ENCODE results near the gene FAT1.
"Not testable (repeated sequence)": the region's sequence is repeated elsewhere in the genome, so short reads cannot be mapped to it uniquely, and the experiment has no call there.

FAT1 gene

DNA sequence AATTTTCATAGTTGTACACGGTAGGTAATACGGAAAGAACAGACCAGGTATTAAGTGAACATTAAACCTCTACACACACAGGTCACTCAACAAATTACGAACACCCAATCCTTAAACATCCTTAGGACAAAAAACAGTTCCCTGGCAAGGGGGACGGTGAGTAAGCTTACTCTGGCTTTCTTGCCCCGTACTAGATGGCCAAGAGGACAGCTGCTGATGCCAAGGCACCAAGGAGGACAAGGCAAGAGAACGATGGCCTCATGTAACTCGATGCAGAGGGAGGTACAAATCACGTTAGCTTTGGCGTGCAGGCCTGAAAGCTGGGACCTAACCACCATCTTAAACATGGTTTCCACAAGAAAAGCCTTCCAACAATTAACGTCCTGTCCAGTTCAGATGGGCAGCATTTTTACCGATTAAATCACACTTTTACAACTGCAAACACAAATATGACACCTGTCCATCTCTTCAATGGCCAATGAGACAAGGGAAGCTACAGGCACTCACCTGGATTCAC is 23.7 kb downstream of the FAT1 start:
- DNase-seq (ENCODE audit: low read depth), result no peak

DNA sequence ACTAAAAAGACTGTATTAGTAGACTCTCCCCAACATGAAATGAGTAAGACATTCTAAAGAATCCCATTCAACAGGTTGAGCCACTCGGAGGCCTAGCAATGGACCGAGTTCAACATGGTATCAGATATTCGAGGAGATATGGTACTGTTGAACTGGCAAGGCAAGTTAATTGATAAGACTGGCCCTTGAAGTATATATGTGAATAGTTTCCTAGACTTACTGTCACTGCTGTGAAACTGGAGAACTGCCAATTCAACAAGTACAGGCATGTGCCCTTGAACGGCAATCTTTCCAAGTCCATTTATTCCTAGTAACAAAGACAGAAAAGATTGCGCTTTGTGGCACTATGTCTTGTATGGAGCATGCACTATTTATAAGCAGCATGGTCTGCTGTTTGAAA is 24.4 kb downstream of the FAT1 start:
- DNase-seq (ENCODE audit: low read depth), result no peak

DNA sequence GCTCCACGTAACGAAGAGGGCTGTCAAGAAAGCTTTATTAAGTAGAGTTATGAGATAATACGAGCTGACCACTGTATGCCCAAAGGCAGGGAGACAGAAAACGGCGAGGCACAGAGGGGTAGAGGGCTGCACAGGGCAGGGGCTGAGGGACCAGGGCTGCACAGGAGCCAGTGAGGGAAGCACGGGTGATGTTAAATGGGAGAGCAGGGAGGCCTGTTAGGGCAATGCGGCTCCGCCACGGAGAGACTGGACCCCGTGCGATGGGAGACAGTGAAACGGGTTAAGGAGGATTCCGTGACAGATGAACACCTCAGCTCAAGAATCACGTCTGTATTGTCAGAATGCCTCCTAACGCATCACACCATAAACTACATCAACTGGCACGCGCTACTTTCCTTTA is 25.1 kb downstream of the FAT1 start:
- DNase-seq (ENCODE audit: low read depth), result no peak

DNA sequence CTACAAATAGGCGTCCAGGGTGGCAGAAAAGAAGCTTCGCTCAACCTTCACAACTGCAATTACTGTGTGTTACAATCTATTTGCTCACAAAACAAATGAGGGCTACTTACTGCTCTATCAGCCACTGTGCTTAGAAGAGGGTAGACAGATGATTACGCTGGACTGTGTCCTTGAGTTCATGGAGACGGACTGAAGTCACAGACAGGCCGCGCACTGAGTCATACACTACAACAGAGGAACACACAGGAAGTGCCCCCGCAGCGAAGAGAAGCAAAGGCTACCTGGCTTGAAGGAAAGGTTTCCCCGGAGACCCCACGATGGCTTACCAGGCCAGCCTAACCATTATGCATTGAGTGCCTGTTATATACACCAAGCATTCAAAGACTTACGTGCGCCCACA is 25.6 kb downstream of the FAT1 start:
- no peak for DNase-seq (ENCODE audit: low read depth)

DNA sequence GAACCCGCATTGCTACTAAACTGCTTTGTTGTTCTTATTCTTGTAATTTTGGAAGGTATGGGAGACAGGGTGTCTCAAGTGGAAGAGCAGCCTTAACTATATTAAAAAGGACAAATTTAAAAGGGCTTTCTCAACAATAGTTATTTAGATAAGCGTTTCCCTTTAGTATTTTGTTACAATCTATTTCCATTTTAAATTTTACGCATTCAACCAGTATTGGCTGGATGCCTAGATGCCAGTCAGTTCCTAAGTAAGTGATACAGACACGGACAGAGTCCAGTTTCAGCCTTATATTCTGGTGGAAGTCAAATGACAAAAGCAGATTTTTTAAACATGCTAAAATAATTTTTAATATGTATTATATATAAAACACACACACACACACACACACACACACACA is 28.3 kb downstream of the FAT1 start:
- no peak for DNase-seq (ENCODE audit: low read depth)

DNA sequence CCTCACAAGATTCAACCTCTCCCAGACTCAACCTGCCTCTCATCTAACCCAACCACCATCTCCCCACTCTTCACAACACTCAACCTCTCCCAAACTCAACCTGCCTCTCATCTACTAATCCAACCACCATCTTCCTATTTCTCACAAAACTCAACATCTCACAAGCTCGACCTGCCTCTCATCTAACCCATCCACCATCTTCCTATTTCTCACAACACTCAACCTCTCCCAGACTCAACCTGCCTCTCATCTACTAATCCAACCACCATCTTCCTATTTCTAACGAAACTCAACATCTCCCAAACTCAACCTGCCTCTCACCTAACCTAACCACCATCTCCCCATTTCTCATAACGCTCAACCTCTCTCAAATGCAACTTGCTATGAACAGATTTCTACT is 29.8 kb downstream of the FAT1 start:
- no peak for DNase-seq (ENCODE audit: low read depth)

DNA sequence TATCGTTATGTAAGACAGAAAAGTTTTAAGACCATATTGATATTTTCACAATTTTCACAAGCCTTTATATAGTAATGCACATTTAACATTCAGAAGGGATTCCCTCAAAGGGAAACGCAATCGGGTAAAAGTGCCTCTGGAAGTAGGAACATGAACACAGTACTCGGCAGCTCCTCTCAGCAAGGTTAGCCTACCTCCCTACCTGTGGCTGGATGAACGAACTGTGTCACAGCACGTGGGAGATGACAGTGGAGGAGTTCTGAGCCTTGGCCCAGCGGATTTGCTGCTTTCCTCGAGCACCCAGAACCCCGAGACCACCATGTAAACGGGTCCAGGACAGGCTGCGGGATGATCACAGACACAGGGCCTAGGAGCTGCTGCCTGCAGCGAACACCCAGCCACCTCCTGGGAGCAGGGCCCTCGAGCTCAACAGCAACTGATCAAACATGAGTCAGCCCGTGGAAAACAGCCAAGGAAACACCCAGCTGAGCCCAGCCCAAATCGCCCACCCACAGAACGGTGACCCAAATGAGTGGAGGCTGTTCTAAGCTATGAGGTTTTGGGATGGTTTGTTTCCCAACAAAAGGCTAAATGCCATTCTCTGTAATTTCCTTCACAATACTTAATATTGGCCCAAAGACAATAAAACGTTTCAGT is 30.4 kb downstream of the FAT1 start:
- DNase-seq (ENCODE audit: low read depth), result peak; percentile 38

DNA sequence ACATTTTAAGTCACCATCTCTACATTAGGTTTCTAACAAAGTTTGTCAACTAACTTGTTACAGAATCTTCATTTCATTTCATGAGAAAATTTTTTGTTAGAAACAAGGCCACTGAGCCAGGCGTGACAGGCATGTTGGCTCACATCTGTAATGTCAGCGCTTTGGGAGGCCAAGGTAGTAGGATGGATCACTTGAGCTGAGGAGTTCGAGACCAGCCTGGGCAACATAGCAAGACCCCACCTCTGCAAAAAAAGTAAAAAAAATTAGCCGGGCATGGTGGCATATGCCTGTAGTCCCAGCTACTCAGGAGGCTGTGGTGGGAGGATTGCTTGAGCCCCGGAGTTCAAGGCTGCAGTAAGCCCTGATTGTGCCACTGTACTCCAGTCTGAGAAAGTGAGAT is 32.3 kb downstream of the FAT1 start:
- no peak for DNase-seq (ENCODE audit: low read depth)

DNA sequence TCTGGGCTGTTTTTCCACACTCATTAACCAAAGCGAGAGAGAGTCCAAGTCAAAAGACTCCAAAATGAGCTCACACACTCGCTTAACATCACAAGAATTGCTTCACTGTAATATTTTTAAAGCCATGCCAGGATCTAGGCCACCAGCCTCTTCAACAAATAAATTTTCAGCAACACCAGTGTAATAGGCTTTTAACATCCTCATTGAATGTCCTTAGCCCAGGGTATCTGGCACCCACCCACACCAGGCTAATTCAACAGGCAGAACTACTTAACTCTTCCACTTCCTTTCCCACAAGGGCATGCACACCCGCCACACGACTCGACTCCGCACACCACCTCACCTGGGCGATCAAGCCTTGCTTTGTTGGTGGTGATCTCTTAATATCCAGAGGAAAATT is 34.2 kb downstream of the FAT1 start:
- no peak for DNase-seq (ENCODE audit: low read depth)

DNA sequence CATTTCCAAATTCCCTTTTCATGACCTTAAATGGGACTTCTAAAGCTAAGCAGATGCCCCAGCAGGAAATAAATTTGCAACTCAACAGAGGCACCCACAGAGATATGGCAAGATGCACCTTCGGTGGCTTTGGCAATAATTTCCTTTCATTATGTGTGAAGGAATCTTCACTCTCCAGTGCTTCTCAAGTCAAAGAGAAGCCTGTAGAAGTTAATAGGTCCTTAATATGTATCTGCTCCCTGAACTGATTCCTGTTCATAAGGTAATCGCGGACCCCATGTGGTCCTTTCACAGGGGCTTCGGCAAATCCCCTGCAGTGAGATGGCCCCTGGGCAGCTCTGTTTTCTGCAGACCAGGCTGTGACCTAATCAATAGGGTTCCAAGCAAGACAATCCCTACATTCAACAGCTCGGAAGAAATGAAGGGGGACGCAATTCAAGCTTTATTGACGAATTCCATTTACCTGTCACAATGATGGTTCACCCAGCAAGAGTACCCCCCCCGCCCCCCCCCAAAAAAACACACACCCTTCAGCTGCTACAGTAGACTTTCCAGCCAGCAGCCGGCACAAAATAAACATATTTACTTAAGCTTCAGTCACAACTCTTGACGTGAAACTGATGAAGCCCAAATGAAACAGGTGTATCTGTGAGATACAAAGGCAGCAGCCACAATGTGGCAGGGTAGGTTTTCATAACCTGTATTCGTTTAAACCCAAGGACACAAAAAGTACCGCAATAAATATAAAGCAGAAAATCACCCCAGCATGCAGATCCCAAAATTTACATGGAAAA is 35.3 kb downstream of the FAT1 start:
- DNase-seq (ENCODE audit: low read depth), result no peak

DNA sequence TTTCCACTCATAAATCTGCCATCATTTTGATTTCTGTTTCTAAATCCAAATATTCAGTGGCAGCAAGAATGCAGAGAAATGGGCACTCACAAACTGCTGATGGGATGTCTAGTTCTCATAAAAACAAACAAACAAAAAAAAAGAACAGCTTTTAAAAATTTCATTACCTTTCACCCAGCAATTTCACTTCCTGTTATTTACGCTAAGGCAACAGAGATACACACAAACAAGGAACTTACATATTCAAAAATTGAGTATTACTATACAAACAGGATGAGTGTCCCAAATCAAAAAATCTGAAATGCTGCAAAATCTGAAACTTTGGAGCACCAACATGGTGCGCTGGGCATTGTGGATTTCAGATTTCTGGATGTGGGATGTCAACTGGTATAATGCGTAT is 36.4 kb downstream of the FAT1 start:
- DNase-seq (ENCODE audit: low read depth), result no peak

DNA sequence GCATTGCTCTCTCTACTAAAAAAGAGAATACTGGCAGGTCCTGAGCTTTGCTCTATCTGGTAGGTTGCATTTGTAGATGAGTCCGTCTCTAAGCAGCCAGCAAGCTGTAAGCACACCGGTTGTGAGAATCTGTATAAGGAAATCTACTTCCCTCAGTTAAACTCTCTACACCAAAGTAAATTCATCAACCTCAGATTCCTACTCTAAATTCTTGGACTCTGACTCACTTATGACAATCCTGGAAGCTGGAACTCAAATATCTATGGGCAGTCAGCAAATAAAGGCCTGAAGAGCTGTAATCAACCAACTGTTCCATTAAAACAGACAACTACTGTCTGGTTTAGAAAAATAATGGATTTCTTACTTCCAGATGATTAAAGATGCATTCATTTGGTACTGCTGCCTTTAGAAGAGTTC is 37.9 kb downstream of the FAT1 start:
- peak; percentile 69 for DNase-seq (ENCODE audit: low read depth)

DNA sequence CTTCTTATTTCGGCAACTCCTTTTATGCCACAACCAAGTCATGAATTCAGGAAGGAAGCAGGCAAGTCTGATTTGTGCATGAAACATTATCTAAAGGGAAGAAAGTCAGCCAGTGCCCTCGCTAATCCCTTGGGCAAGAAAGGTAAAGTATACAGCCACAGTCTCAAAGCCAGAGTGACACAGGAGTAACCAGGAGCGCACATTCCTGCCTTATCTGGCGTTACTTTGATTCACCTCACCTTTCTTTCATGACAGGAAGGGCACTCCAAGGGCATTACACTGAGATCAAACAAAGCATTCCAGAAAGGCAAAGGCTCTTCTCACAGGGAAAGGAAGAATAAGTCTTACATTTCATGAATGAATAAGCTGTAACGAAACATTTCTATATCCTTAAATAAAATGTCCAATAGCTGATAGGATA is 38.8 kb downstream of the FAT1 start:
- DNase-seq (ENCODE audit: low read depth), result no peak

DNA sequence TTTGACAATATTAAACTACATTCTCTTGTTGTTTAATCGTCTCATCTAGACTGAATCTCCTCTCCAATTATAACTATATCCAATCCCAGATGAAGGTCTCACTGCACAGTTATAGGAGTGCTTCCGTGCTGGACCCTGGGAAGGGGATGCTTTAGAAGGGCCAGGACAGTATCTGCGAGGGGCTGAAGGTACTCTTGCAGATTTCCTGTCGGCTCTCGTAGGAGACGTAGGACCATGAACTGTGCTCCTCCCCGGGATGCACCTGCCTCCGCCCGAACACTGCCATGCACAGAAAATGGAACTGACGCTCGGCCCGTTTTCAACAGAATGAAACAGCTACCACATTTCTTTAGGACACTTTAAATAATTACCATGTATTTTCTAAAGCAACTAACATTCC is 39.4 kb downstream of the FAT1 start:
- no peak for DNase-seq (ENCODE audit: low read depth)

DNA sequence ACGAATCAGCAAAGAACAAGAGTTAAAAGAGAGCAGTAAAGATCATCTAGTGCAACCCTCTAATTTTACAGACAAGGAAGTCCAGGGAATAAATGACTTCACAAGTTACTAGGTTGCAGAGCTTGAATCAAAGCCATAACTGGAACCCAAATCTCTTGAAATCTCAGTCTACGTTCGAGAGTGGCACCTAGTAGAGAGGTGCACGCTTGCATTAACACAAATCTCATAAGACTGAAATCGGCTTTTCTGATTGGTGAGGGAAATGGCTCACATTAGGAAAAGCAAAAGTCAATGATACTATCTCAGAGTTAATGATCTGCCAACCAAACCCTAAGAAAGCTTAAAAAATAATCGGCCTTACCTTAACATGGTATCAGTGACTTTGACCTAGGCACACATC is 43.0 kb downstream of the FAT1 start:
- DNase-seq (ENCODE audit: low read depth), result no peak

DNA sequence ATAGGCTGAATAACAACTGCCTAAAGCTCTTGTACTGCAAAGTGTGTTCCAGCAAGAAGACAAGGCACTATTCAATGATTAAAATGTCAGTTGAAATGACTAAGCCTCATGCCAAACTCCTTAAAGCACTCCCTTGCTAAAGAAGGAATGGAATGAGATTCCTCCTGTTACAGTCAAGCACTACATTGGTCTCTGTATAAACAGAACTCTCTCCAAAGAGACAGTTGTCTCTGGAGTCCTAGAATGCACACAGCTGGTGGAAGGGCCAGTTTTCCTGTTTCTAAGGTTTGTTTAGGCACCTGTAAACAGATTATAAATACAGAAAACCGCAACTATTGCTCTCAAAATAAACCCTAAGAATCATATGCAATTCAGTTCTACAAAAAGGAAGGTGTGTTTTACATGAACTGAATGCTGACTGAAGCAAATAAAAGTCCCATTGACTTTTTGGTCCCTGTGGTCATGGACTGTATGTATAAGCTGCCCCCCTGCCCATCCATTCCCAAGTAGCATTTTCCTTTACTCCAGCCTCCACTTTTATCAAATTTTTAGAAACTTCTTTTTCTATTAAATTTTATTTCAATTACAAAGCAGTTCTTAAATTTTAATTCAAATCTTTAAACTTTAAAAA is 47.0 kb downstream of the FAT1 start:
- peak; percentile 34 for DNase-seq (ENCODE audit: low read depth)

DNA sequence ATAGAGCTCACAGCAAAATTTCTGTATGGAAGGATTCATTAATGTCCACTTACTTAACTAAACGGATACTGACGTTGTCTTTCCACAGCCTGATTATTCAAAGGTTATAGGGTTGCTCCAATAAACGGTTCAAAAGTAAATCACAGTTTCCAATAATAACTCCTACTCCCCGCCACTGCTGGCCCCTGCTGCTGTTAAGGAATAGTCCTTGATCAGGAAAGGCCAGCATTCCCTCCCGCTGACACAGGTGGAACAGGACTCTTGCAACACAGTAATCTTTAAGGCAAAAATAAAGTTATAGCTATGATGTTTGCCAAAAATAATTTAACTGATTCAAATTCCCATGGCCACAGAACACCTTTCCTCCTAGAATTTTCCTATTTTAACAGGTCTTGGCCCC is 53.9 kb downstream of the FAT1 start:
- no peak for DNase-seq (ENCODE audit: low read depth)

DNA sequence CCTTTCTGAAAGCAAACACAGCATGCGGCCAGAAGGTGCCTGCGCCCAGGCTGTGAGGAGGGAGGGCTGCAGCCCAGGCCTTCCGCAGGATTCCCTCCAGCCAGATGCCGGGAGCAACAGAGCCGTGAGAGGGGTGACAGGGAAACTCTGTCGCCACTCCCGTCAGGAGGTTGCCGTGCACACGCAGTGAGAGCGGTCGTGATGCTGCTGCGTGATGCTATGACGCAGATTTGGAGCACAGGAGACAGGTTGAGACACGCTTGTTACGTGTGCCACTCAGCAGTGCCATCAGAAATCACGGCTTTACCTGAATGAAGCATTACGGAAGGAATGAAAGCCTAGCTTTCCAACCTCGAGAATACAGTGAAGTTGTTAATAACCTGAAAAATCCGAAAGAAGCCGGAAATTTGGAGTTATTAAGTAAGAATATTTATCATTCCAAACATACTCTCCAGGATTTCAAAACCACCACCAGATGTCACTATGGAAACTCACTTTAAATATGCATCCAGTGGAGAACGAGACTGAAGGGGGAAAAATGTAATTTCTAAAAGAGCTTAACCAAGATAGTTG is 54.4 kb downstream of the FAT1 start:
- peak; percentile 31 for DNase-seq (ENCODE audit: low read depth)

DNA sequence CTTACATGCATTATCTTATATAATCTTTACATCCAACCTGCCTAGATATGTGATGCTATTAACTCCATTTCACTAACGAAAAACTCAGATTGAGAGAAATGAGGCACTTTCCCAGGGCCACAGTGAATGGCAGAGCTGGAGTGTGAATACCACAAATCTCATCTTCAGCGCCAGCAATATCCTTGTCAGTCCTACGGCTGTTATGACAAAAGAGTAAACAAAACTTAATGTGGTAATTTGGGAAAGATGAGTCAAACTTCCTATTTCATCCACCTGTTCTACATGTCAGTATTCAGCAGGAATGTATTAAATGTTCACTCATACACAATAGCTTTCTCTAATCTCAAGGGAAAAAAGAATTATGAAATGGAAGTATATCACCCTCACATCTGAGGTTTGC is 56.9 kb downstream of the FAT1 start:
- DNase-seq (ENCODE audit: low read depth), result no peak

DNA sequence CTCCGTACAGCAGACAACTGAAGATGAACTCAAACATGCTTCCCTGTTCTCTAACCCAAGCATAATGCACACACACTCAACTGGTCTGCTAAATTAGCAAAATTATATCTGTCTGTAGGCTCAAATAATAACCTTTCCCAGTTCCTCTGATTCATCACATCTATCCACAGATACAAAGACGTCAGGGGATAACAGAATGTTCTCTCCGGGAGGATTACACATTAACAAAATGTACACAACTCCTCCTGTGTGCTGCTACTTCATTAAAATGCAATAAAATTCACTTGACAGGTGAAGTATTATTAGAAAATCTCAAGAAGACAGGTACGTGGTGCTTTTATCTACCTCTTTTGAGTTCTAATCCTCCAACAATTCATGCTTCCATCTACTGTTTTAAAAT is 57.4 kb downstream of the FAT1 start:
- DNase-seq (ENCODE audit: low read depth), result no peak

DNA sequence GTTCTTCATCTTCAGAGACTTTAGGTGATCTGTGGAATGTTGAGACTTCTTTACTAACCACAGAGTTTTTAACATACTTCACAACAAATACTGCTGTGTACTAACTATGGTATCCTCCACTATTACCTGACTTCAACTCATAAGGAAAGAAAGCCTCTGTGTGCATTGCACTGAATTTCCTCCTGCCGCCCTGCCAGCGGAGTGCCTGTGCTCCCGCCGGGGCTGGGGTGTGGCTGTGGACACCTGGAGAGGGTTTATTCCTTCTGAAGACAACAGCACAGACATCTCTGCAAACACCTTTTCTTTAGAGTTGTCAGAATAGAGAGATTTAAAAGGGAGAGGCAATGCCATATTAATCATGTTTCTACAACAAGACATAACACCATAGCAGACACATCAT is 63.3 kb downstream of the FAT1 start:
- no peak for DNase-seq (ENCODE audit: low read depth)

DNA sequence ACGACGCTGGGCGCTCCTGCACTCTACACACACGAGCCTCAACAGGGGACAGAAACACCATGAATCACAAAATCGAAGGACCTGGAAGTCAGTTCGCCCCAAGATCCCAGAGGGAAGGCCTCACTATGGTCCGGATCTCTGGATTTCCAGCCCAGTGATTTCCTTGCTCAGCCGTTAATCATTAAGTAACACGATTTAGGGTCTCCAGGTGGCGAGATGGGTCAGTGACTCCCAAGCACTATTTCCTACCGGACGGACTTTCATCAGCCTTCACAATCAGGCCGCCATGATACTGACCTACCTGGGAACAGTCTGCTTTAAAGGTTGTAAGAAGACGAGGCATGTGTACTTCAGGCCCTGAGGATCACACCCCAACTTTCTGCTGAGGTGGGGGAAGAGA is 63.7 kb downstream of the FAT1 start:
- no peak for DNase-seq (ENCODE audit: low read depth)

DNA sequence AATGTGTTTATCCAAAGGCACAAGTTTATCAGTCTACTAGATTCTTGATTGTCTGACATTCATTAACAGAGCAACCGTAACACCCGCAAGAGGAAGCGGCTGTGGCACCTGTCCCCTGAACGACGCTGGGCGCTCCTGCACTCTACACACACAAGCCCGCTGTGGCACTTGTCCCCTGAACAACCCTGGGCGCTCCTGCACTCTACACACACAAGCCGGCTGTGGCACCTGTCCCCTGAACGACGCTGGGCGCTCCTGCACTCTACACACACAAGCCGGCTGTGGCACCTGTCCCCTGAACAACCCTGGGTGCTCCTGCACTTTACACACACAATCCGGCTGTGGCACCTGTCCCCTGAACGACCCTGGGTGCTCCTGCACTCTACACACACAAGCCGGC is 64.2 kb downstream of the FAT1 start:
- DNase-seq (ENCODE audit: low read depth), result not testable (repeated sequence)

All from HS-5 (cell line).